GM18870 (cell line): ENCODE results near the gene POTED.
"Not testable (repeated sequence)": the region's sequence is repeated elsewhere in the genome, so short reads cannot be mapped to it uniquely, and the experiment has no call there.

Experiments used
- ATAC-seq: cut with Tn5 transposase; IDR thresholded peaks from one replicate; pipeline ENCODE4 v1.9.1; 2021; ENCODE audit warnings: moderate library complexity; ENCODE audit not compliant: unreplicated experiment

POTED gene

GRCh38 chr21:13609477-13609876, at the start of gene POTED:
Gene POTED, plus strand, starts transcription at chr21:13609777. Its CDS starts 452 bp downstream, at chr21:13610229.
- ATAC-seq = not testable (repeated sequence)

DNA sequence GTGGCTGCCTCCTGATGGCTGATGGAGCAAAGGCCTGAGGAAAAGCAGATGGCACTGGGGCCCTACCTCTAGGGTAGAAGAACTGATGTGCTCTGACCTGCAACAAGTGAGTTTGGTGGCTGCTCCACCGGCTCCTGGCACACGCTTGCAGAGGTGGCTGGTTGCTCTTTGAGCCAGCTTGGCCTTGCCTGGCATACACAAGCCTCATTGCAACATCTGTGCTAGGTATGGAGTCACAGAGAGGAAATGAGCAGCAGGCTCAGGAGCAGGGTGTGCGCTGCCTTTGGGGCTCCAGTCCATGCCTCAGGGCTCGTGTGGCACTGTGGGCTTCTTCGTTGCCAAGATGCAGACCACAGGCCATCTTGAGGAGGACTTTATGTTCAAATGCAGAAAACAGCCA, 40.5 kb downstream of the POTED start:
- not testable (repeated sequence) for ATAC-seq

- not testable (repeated sequence) for ATAC-seq
These were observed 42.2 kb downstream of the POTED start for GRCh38 chr21:13651746-13652145.
